HFFc6 (cell line): Measurements from ENCODE around the gene TFF1. TPM values are rescaled to one million over a fixed set of nuclear protein-coding genes. Genes with fewer than 3 reads are reported as not detected.

Source experiments
- DNase-seq: peaks from one replicate; pipeline ENCODE4 v3.0.0-alpha.2; 2018
- H3K27ac Mint-ChIP-seq: 2 replicates; pipeline ENCODE4 v1.8.0; 2020; ENCODE audit warnings: mild to moderate bottlenecking, mixed read lengths
- H3K27me3 Mint-ChIP-seq: 2 replicates; pipeline ENCODE4 v1.8.0; 2021; ENCODE audit warnings: mild to moderate bottlenecking, moderate library complexity, mixed read lengths; ENCODE audit not compliant: insufficient read depth
- H3K36me3 Mint-ChIP-seq: 2 replicates; pipeline ENCODE4 v1.8.0; 2021; ENCODE audit warnings: low read depth, mixed read lengths
- H3K4me1 Mint-ChIP-seq: 2 replicates; pipeline ENCODE4 v1.8.0; 2020; ENCODE audit warnings: low read depth, mixed read lengths
- H3K4me3 Mint-ChIP-seq: 2 replicates; pipeline ENCODE4 v1.8.0; 2020; ENCODE audit warnings: mild to moderate bottlenecking, moderate library complexity, mixed read lengths
- H3K9me3 Mint-ChIP-seq: 2 replicates; pipeline ENCODE4 v1.8.0; 2020; ENCODE audit warnings: mild to moderate bottlenecking, mixed read lengths
- total RNA-seq, 6 experiments: library from RNA; stranded (reverse); fragmentation: NEBNext Ultra II Directional; extraction: Animal tissue kit (Norgen Biotek cat#: 25700); gene quantifications; 2 replicates in 1 of 6; 3 replicates in 5 of 6; pipeline ENCODE4 v1.2.3, GENCODE V29; 2021
- TF ChIP-seq, protein P1 (sequence below): fragments of 200-600 bp; sonication (generic); IDR thresholded peaks from 2 replicates; pipeline ENCODE4 v1.5.0; 2021; ENCODE audit warnings: antibody characterized with exemption, mild to moderate bottlenecking

The TFF1 gene
- total RNA-seq, 6 experiments from 2014 or later: not detected

DNA sequence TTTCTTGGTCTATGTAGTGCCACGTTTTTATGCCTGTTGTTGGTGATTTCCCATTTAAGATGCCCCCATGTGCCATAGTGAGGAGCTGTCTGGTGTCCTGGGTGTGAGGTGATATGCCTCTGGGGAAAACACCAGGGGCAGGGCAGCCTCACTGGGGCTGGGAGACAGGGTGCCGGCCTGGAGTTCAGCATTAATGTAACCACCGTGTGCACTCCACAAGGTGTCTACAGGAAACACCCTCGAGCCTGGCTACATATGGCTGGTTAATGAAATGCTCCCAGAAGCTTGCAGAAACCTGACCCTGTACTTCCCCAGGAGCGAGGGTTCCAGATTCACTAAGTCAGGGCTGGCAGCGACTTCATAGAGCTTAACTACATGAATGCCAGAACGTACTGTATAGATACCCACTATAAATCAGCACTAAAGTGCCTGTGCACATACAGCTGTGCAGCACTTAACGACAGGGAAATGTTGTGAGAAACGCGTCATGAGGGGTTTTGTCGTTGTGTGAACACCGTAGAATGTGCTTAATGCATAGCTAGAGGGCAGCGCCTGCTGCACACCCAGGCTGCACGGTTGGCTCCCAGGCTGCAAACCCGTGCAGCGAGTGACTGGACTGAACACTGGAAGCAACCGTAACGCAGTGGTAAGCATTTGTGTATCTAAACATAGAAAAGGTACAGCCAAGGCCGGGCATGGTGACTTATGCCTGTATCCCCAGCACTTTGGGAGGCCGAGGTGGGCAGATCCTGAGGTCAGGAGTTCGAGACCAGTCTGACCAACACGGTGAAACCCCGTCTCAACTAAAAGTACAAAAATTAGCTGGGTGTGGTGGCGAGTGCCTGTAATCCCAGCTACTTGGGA lies 25.9 kb downstream of the TFF1 start:
- no peak overlapping the region for H3K27ac Mint-ChIP-seq
- no peaks in the 10 kb centered on the region for H3K4me1 Mint-ChIP-seq
- H3K36me3 Mint-ChIP-seq: peaks cover 11% of the 10 kb centered on the region; the same call in 1 of the 2 replicates
- DNase-seq: no peak
- no peaks in the 10 kb centered on the region; the same call in 1 of the 2 replicates for H3K27me3 Mint-ChIP-seq
- no peak overlapping the region for H3K4me3 Mint-ChIP-seq
- peaks cover 69% of the 10 kb centered on the region for H3K9me3 Mint-ChIP-seq
- TF ChIP-seq, protein P1, sequence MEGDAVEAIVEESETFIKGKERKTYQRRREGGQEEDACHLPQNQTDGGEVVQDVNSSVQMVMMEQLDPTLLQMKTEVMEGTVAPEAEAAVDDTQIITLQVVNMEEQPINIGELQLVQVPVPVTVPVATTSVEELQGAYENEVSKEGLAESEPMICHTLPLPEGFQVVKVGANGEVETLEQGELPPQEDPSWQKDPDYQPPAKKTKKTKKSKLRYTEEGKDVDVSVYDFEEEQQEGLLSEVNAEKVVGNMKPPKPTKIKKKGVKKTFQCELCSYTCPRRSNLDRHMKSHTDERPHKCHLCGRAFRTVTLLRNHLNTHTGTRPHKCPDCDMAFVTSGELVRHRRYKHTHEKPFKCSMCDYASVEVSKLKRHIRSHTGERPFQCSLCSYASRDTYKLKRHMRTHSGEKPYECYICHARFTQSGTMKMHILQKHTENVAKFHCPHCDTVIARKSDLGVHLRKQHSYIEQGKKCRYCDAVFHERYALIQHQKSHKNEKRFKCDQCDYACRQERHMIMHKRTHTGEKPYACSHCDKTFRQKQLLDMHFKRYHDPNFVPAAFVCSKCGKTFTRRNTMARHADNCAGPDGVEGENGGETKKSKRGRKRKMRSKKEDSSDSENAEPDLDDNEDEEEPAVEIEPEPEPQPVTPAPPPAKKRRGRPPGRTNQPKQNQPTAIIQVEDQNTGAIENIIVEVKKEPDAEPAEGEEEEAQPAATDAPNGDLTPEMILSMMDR: no peak

DNA sequence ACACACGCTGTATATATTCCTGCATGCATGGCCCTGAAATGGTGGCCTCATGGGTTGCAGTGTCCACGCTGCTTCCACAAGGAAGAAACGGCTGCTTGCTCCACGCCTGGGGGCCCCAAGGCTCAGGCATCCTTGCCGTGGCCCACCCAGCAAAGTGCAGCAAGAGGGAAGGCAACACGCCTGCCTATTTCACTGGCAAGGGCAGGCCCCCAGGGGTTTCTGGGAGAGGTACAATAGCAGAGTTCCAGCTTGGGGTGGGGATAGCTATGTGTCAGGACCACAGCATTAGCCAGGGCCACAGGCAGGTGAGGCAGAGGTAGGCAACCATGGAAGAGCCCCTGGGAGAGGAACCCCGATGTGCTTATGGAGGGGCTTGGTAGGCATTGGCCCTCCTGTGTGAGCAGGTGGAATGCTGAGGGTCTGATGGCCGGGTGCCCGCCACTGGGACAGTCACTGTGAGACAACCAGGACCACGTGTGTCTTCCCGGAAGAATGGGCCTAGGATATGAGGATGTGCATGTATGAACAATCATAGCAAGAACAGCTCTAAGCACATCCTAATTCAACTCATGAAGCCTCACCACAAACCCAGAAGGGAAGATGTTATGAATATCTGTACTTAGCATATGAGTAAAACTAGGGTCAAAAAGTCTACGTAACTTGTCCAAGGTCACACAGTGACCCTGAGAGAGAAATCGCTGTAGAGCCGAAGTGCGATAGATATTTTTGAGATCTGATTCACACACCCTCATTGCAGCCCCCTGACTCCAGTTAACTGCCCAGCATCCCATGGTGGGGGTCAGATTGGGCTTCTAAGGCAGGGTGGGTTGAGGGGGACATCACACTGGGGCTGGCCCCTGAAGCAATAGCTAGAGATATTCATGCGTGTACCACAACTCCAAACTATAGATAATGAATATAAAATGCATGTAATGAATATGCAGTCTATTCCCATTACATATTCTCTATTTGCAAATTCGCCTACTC lies 27.3 kb downstream of the TFF1 start:
- DNase-seq: no peak
- H3K27me3 Mint-ChIP-seq: no peaks in the 10 kb centered on the region; the same call in 1 of the 2 replicates
- no peaks in the 10 kb centered on the region for H3K4me1 Mint-ChIP-seq

GRCh38 chr21:42337830-42338728 lies 28.3 kb downstream of the TFF1 start:
- TF ChIP-seq, protein P1: peak; percentile 13; the same call in 1 of the 2 replicates
- H3K4me1 Mint-ChIP-seq: no peaks in the 10 kb centered on the region
- H3K27me3 Mint-ChIP-seq: no peaks in the 10 kb centered on the region; the same call in 1 of the 2 replicates
- H3K36me3 Mint-ChIP-seq: peaks cover 3% of the 10 kb centered on the region; the same call in 1 of the 2 replicates
- peaks cover 54% of the 10 kb centered on the region for H3K9me3 Mint-ChIP-seq
- no peak overlapping the region for H3K27ac Mint-ChIP-seq
- H3K4me3 Mint-ChIP-seq: no peak overlapping the region
- DNase-seq: no peak

More for the DNA sequence above, 27.3 kb downstream of the TFF1 start:
- TF ChIP-seq, protein P1: no peak
- Mint-ChIP-seq H3K27ac (no peak overlapping the region), H3K4me3 (no peak overlapping the region), H3K36me3 (peaks cover 3% of the 10 kb centered on the region; the same call in 1 of the 2 replicates), H3K9me3 (peaks cover 58% of the 10 kb centered on the region)

- no peak overlapping the region for H3K4me3 Mint-ChIP-seq
Measured at GRCh38 chr21:42337276-42337675, 29.1 kb downstream of the TFF1 start.

More at GRCh38 chr21:42337276-42337675, 29.1 kb downstream of the TFF1 start:
- TF ChIP-seq, protein P1: no peak
- Mint-ChIP-seq H3K27me3 (no peaks in the 10 kb centered on the region; the same call in 1 of the 2 replicates), H3K36me3 (peaks cover 3% of the 10 kb centered on the region; the same call in 1 of the 2 replicates), H3K27ac (no peak overlapping the region), H3K4me1 (no peaks in the 10 kb centered on the region), H3K9me3 (peaks cover 58% of the 10 kb centered on the region)
- DNase-seq: no peak
